ENCODE measurements around the gene KIAA1549.

DNA sequence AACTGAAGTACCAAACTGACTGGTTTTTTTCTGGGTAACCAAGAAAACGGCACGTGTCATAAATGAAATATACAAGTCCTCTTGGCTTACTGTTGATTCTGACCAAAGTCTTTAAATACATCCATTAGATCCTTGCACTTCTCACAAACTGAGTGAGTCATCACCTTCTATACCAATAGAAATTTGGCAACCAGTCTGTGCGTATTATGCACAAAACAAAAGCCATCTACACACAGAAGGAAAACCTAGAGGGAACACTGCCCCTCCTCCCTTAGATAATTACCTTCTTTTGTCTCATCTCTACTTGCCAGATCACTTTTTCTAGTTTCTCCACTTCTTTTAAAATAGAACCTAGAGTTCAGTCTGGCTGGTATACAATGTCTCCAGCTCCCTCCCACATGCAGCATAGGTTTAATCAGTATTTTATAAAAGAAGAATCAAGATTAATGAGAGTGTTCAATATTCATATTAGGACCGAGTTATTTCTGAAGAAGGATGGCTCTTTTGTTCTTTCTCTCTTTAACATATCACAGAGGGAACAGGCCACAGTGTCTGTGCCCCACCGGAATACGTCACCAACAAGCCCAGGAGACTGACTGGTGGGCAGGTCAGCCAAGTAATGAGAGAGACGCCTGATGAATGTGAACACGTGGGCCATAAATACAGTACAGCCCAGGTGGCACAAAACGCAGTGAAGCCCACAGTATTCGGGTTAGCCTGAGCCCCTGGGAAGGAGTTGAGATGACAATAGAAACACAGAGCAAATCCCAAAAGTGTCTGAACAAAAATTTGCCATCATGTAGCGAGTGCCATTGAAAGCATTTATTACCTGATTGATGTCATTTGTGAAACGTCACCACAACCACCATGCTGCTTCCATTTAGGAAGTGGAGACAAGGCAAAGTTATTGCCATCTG lies 91.3 kb downstream of the KIAA1549 start:
- no peak for TF ChIP-seq EGR1 (IDR thresholded peaks at IDR 0.05; ENCODE audit: low read depth in 2 of 2)
- TF ChIP-seq, protein P1, sequence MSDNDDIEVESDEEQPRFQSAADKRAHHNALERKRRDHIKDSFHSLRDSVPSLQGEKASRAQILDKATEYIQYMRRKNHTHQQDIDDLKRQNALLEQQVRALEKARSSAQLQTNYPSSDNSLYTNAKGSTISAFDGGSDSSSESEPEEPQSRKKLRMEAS (IDR thresholded peaks at IDR 0.05): no peak
- no peak for TF ChIP-seq HNF4G (IDR thresholded peaks at IDR 0.05)
- TF ChIP-seq, protein P2, sequence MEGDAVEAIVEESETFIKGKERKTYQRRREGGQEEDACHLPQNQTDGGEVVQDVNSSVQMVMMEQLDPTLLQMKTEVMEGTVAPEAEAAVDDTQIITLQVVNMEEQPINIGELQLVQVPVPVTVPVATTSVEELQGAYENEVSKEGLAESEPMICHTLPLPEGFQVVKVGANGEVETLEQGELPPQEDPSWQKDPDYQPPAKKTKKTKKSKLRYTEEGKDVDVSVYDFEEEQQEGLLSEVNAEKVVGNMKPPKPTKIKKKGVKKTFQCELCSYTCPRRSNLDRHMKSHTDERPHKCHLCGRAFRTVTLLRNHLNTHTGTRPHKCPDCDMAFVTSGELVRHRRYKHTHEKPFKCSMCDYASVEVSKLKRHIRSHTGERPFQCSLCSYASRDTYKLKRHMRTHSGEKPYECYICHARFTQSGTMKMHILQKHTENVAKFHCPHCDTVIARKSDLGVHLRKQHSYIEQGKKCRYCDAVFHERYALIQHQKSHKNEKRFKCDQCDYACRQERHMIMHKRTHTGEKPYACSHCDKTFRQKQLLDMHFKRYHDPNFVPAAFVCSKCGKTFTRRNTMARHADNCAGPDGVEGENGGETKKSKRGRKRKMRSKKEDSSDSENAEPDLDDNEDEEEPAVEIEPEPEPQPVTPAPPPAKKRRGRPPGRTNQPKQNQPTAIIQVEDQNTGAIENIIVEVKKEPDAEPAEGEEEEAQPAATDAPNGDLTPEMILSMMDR (IDR thresholded peaks at IDR 0.05; ENCODE audit: low read depth, low read length, missing input control): no peak
- TF ChIP-seq TAF1 (conservative IDR thresholded peaks at IDR 0.05): no peak
- no peak for TF ChIP-seq SP1 (IDR thresholded peaks at IDR 0.05)
- no peak for TF ChIP-seq RAD21 (IDR thresholded peaks at IDR 0.05)
- TF ChIP-seq, protein P3, sequence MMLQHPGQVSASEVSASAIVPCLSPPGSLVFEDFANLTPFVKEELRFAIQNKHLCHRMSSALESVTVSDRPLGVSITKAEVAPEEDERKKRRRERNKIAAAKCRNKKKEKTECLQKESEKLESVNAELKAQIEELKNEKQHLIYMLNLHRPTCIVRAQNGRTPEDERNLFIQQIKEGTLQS (IDR thresholded peaks at IDR 0.05): no peak
- TF ChIP-seq, protein P4, sequence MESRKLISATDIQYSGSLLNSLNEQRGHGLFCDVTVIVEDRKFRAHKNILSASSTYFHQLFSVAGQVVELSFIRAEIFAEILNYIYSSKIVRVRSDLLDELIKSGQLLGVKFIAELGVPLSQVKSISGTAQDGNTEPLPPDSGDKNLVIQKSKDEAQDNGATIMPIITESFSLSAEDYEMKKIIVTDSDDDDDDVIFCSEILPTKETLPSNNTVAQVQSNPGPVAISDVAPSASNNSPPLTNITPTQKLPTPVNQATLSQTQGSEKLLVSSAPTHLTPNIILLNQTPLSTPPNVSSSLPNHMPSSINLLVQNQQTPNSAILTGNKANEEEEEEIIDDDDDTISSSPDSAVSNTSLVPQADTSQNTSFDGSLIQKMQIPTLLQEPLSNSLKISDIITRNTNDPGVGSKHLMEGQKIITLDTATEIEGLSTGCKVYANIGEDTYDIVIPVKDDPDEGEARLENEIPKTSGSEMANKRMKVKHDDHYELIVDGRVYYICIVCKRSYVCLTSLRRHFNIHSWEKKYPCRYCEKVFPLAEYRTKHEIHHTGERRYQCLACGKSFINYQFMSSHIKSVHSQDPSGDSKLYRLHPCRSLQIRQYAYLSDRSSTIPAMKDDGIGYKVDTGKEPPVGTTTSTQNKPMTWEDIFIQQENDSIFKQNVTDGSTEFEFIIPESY (IDR thresholded peaks at IDR 0.05): no peak
- TF ChIP-seq, protein P5, sequence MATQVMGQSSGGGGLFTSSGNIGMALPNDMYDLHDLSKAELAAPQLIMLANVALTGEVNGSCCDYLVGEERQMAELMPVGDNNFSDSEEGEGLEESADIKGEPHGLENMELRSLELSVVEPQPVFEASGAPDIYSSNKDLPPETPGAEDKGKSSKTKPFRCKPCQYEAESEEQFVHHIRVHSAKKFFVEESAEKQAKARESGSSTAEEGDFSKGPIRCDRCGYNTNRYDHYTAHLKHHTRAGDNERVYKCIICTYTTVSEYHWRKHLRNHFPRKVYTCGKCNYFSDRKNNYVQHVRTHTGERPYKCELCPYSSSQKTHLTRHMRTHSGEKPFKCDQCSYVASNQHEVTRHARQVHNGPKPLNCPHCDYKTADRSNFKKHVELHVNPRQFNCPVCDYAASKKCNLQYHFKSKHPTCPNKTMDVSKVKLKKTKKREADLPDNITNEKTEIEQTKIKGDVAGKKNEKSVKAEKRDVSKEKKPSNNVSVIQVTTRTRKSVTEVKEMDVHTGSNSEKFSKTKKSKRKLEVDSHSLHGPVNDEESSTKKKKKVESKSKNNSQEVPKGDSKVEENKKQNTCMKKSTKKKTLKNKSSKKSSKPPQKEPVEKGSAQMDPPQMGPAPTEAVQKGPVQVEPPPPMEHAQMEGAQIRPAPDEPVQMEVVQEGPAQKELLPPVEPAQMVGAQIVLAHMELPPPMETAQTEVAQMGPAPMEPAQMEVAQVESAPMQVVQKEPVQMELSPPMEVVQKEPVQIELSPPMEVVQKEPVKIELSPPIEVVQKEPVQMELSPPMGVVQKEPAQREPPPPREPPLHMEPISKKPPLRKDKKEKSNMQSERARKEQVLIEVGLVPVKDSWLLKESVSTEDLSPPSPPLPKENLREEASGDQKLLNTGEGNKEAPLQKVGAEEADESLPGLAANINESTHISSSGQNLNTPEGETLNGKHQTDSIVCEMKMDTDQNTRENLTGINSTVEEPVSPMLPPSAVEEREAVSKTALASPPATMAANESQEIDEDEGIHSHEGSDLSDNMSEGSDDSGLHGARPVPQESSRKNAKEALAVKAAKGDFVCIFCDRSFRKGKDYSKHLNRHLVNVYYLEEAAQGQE (IDR thresholded peaks at IDR 0.05): no peak
- no peak for TF ChIP-seq NR2F2 (IDR thresholded peaks at IDR 0.05)
- no peak for TF ChIP-seq FOXA2 (IDR thresholded peaks at IDR 0.05)
- no peak for TF ChIP-seq YY1 (IDR thresholded peaks at IDR 0.05)
- no peak for TF ChIP-seq HNF4A (conservative IDR thresholded peaks at IDR 0.05)
